Measurements from ENCODE around the gene CLNK. TPM values are rescaled to one million over a fixed set of nuclear protein-coding genes. Genes with fewer than 3 reads are reported as not detected.

Gene CLNK
- total RNA-seq, 1 experiment from 2014 or later: not detected

DNA sequence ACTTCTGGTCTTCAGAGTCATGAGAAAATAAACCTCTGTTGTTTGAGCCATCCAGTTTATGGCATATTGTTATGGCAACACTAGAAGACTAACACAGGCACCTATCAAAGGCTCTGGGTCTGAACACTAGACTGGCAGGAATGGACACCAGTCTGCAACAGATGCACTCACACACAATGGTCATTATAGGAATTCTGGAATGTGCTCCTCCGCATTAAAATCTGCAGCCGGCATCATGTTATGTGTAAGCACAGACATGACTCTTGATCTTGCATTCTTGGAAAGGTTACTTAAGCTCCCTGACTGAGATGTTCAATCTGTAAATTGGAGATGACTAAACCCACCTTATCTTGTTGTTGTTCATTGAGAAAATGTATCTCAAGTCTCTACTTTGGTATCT, 115.1 kb downstream of the CLNK start (continued):
- TF ChIP-seq, protein P1, sequence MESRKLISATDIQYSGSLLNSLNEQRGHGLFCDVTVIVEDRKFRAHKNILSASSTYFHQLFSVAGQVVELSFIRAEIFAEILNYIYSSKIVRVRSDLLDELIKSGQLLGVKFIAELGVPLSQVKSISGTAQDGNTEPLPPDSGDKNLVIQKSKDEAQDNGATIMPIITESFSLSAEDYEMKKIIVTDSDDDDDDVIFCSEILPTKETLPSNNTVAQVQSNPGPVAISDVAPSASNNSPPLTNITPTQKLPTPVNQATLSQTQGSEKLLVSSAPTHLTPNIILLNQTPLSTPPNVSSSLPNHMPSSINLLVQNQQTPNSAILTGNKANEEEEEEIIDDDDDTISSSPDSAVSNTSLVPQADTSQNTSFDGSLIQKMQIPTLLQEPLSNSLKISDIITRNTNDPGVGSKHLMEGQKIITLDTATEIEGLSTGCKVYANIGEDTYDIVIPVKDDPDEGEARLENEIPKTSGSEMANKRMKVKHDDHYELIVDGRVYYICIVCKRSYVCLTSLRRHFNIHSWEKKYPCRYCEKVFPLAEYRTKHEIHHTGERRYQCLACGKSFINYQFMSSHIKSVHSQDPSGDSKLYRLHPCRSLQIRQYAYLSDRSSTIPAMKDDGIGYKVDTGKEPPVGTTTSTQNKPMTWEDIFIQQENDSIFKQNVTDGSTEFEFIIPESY (IDR thresholded peaks at IDR 0.05; ENCODE audit: extremely low read depth, insufficient replicate concordance, low read length): no peak

- Histone ChIP-seq H3K4me3 (replicated peaks in 1 of 2; ENCODE audit: low read depth in 1 of 2, low read length in 2 of 2) (no peak overlapping the region), H3K4me2 (ENCODE audit: low read length) (no peak overlapping the region), H3K27me3 (ENCODE audit: insufficient read depth, low read length) (no peaks in the 10 kb centered on the region), H3K27ac (ENCODE audit: low read depth, low read length) (no peak overlapping the region), H3K36me3 (ENCODE audit: control insufficient read depth in 1 of 2, insufficient read depth in 2 of 2, low read length in 2 of 2) (no peaks in the 10 kb centered on the region), H3K9ac (ENCODE audit: low read length) (no peak overlapping the region), H4K20me1 (ENCODE audit: insufficient read depth) (no peaks in the 10 kb centered on the region), H3K79me2 (ENCODE audit: insufficient read depth, low read length) (no peaks in the 10 kb centered on the region), H3K4me1 (ENCODE audit: control insufficient read depth in 1 of 2, insufficient read depth in 2 of 2, low read length in 2 of 2) (no peaks in the 10 kb centered on the region), H3K9me2 (ENCODE audit: insufficient read depth) (no peaks in the 10 kb centered on the region), H2AFZ (ENCODE audit: low read depth, low read length, poor library complexity, severe bottlenecking) (no peak overlapping the region), H3K9me3 (ENCODE audit: control insufficient read depth in 1 of 2, insufficient read depth in 1 of 2, low read depth in 1 of 2, low read length in 2 of 2) (no peaks in the 10 kb centered on the region)
- ChIA-PET POLR2A (no interaction called here), CTCF (no interaction called here), RAD21 (ENCODE audit: low non-redundant PET in 1 of 2, low total read pairs in 2 of 2, uncharacterized antibody in 2 of 2, unreplicated experiment in 2 of 2) (no interaction called here)
- no peak for DNase-seq (ENCODE audit: low read depth, low spot score)
- no TSS peak for BruUV-seq (replicated peaks)
- intact Hi-C loops (cut with micrococcal nuclease): no loop called here
- TF ChIP-seq CTCF (IDR thresholded peaks at IDR 0.05 in 2 of 3, conservative IDR thresholded peaks at IDR 0.05 in 1 of 3; ENCODE audit: borderline replicate concordance in 1 of 3, insufficient read depth in 1 of 3, low read depth in 2 of 3, low read length in 2 of 3) (no peak), REST (IDR thresholded peaks at IDR 0.05; ENCODE audit: low read depth) (no peak), SRF (IDR thresholded peaks at IDR 0.05; ENCODE audit: low read depth) (no peak)
- ATAC-seq: no peak
These were observed 116.8 kb downstream of the CLNK start for GRCh38 chr4:10567766-10568165.

All from HCT116 (cell line).